Tibial nerve (tissue), 4 donors: ENCODE measurements around the gene SECTM1. TPM values are rescaled to one million over a fixed set of nuclear protein-coding genes. Genes with fewer than 3 reads are reported as not detected.
"Not testable (repeated sequence)": the region's sequence is repeated elsewhere in the genome, so short reads cannot be mapped to it uniquely, and the experiment has no call there.

Experiments
- DNase-seq, 2 donors: peaks; one replicate each; pipeline ENCODE4 v3.0.0-alpha.2; 2019; ENCODE audit warnings: low spot score in 2 of 2
- H3K27ac ChIP-seq, 4 donors: fragments of 200-600 bp; sonication (generic) in 3 of 4; one replicate each; pipeline ENCODE4 v1.5.1; 2017 to 2019; ENCODE audit warnings: mild to moderate bottlenecking in 1 of 4
- H3K27me3 ChIP-seq, 2 donors: fragments of 200-600 bp; sonication (generic) in 1 of 2; one replicate each; pipeline versions ENCODE4 v1.5.1 to v1.6.0; 2017 to 2019
- H3K36me3 ChIP-seq, 3 donors: fragments of 200-600 bp; sonication (generic); one replicate each; pipeline ENCODE4 v1.5.1; 2018 to 2019
- H3K4me1 ChIP-seq, 4 donors: fragments of 200-600 bp; sonication (generic) in 3 of 4; one replicate each; pipeline ENCODE4 v1.5.1; 2017 to 2019
- H3K4me3 ChIP-seq, 4 donors: fragments of 200-600 bp; sonication (generic) in 3 of 4; one replicate each; pipeline ENCODE4 v1.5.1; 2017 to 2019; ENCODE audit warnings: mild to moderate bottlenecking in 1 of 4, moderate library complexity in 1 of 4
- H3K9me3 ChIP-seq, 4 donors: fragments of 200-600 bp; sonication (generic) in 3 of 4; one replicate each; pipeline ENCODE4 v1.5.1; 2017 to 2019
- CTCF ChIP-seq, 5 experiments: fragments of 200-600 bp in 3 of 5; fragments of 450-650 bp in 2 of 5; sonication (generic) in 3 of 5; IDR thresholded peaks; one replicate each; pipeline ENCODE4 v1.5.1; 2016 to 2019; ENCODE audit warnings: antibody characterized with exemption in 5 of 5, mild to moderate bottlenecking in 3 of 5, moderate library complexity in 2 of 5
- EP300 ChIP-seq, 2 donors: sonication (generic); formaldehyde crosslinking; IDR thresholded peaks; one replicate each; pipeline ENCODE4 v1.6.1; 2017; ENCODE audit warnings: antibody characterized with exemption in 2 of 2, mild to moderate bottlenecking in 1 of 2
- POLR2A ChIP-seq, 2 donors: fragments of 450-650 bp; IDR thresholded peaks; one replicate each; pipeline ENCODE4 v1.6.1; 2017; ENCODE audit warnings: antibody characterized with exemption in 2 of 2, mild to moderate bottlenecking in 2 of 2, moderate library complexity in 2 of 2
- WGBS, 2 donors: methylation state at CpG; one replicate each; pipeline ENCODE4 v1.1.5; 2018; 5-methylcytosine and 5-hydroxymethylcytosine counted together
- total RNA-seq, 4 donors: library from RNA; depleted of rRNA; stranded (reverse); fragments of >200 nt; gene quantifications; one replicate each; pipeline ENCODE4 v1.1.0, GENCODE V29; 2016

SECTM1 gene
- total RNA-seq, 4 donors from 2014 or later, result 6.9 to 12.6 (median 11.3) TPM

GRCh38 chr17:82366749-82367148 lies 33.2 kb upstream of the SECTM1 start:
- Histone ChIP-seq H3K27me3 (peaks cover 0 to 53% of the 10 kb centered on the region in 2 donors), H3K4me1 (peaks cover 0 to 20% (median 8%) of the 10 kb centered on the region in 4 donors), H3K4me3 (no peak overlapping the region), H3K27ac (no peak overlapping the region), H3K9me3 (no peaks in the 10 kb centered on the region), H3K36me3 (no peaks in the 10 kb centered on the region)
- WGBS, 2 donors, result 85 to 89% methylated on average over 7 of the region's 7 CpGs
- no peak for TF ChIP-seq CTCF (IDR thresholded peaks at IDR 0.05)
- TF ChIP-seq POLR2A (IDR thresholded peaks at IDR 0.05), result no peak
- no peak for TF ChIP-seq EP300 (IDR thresholded peaks at IDR 0.05)
- DNase-seq, result no peak

- TF ChIP-seq CTCF (IDR thresholded peaks at IDR 0.05) (no peak), EP300 (IDR thresholded peaks at IDR 0.05) (no peak), POLR2A (IDR thresholded peaks at IDR 0.05) (no peak)
- Histone ChIP-seq H3K9me3 (no peaks in the 10 kb centered on the region), H3K4me1 (peaks cover 0 to 10% (median 3%) of the 10 kb centered on the region in 4 donors), H3K27me3 (peaks cover 0 to 46% of the 10 kb centered on the region in 2 donors), H3K4me3 (no peak overlapping the region), H3K36me3 (no peaks in the 10 kb centered on the region), H3K27ac (no peak overlapping the region)
- WGBS, 2 donors, result 63 to 67% methylated on average over 6 of the region's 6 CpGs
- no peak for DNase-seq
Observed at GRCh38 chr17:82365606-82366295, 32.2 kb upstream of the SECTM1 start.

- WGBS, 2 donors, result 96 to 98% methylated on average over 4 to 6 of the region's 6 CpGs
- H3K4me3 ChIP-seq, result no peak overlapping the region
- no peaks in the 10 kb centered on the region for H3K9me3 ChIP-seq
- H3K36me3 ChIP-seq, result no peaks in the 10 kb centered on the region
- no peak for TF ChIP-seq CTCF (IDR thresholded peaks at IDR 0.05)
- TF ChIP-seq EP300 (IDR thresholded peaks at IDR 0.05), result no peak
- no peak for TF ChIP-seq POLR2A (IDR thresholded peaks at IDR 0.05)
- H3K27ac ChIP-seq, result no peak overlapping the region
- no peak for DNase-seq
- H3K4me1 ChIP-seq, result no peaks in the 10 kb centered on the region
- peaks cover 0 to 30% of the 10 kb centered on the region in 2 donors for H3K27me3 ChIP-seq
Observed at GRCh38 chr17:82361885-82362633, 28.5 kb upstream of the SECTM1 start.

- H3K27ac ChIP-seq, DNase-seq, H3K36me3 ChIP-seq, H3K4me3 ChIP-seq, H3K4me1 ChIP-seq, H3K9me3 ChIP-seq: not testable (repeated sequence)
- peaks cover 0 to 33% of the 10 kb centered on the region in 2 donors for H3K27me3 ChIP-seq
- 75 to 91% methylated on average over 1 of the region's 1 CpG for WGBS, 2 donors
Observed at GRCh38 chr17:82359451-82360074, 26.0 kb upstream of the SECTM1 start.

GRCh38 chr17:82358465-82359350 lies 25.1 kb upstream of the SECTM1 start, which contains the start of gene TEX19:
TEX19 (plus strand) TSS chr17:82359247; CDS start chr17:82362151, 2,904 bp downstream.
- WGBS, 2 donors, result 57 to 66% methylated on average over 21 of the region's 21 CpGs
- H3K27me3 ChIP-seq, result peaks cover 0 to 33% of the 10 kb centered on the region in 2 donors
- H3K4me1 ChIP-seq, result no peaks in the 10 kb centered on the region
- no peak for TF ChIP-seq EP300 (IDR thresholded peaks at IDR 0.05)
- TF ChIP-seq CTCF (IDR thresholded peaks at IDR 0.05), result no peak
- no peak for TF ChIP-seq POLR2A (IDR thresholded peaks at IDR 0.05)
- no peaks in the 10 kb centered on the region for H3K36me3 ChIP-seq
- no peak within 1 kb of the TSS for H3K27ac ChIP-seq
- DNase-seq, result no peak
- H3K9me3 ChIP-seq, result no peaks in the 10 kb centered on the region
- no peak within 1 kb of the TSS for H3K4me3 ChIP-seq
